Neural cell (in vitro differentiated cells): ENCODE measurements around the gene RPL7A. TPM values are rescaled to one million over a fixed set of nuclear protein-coding genes. Genes with fewer than 3 reads are reported as not detected.

Source experiments
- H2AFZ ChIP-seq: fragments of 200-600, 300-800 bp; sonication (generic), shearing (Covaris generic); 2 replicates; pipeline ENCODE4 v1.6.0; 2014; ENCODE audit warnings: low read depth, mild to moderate bottlenecking, antibody characterized with exemption, low read length, moderate library complexity
- H3F3A ChIP-seq: fragments of 200-600 bp; shearing (Covaris generic); 2 replicates; pipeline ENCODE4 v1.6.1; 2016; ENCODE audit warnings: mild to moderate bottlenecking, moderate library complexity, mixed read lengths, antibody characterized with exemption, low read length; ENCODE audit not compliant: insufficient read depth, poor library complexity, severe bottlenecking
- H3K27ac ChIP-seq: fragments of 200-600, 300-800 bp; sonication (generic), shearing (Covaris generic); 2 replicates; pipeline ENCODE4 v1.5.1; 2014; ENCODE audit warnings: mild to moderate bottlenecking, low read length, moderate library complexity
- H3K27me3 ChIP-seq: fragments of 300-800, 200-600 bp; sonication (generic), shearing (Covaris generic); 2 replicates; pipeline ENCODE4 v1.6.0; 2014; ENCODE audit warnings: mild to moderate bottlenecking, low read depth, low read length, moderate library complexity; ENCODE audit not compliant: insufficient read depth
- H3K36me3 ChIP-seq: fragments of 300-800, 200-600 bp; sonication (generic), shearing (Covaris generic); 2 replicates; pipeline ENCODE4 v1.5.1; 2014; ENCODE audit warnings: mild to moderate bottlenecking, antibody characterized with exemption, low read length, moderate library complexity; ENCODE audit not compliant: insufficient read depth
- H3K4me2 ChIP-seq: fragments of 300-800, 200-600 bp; sonication (generic), shearing (Covaris generic); 2 replicates; pipeline ENCODE4 v1.6.0; 2014; ENCODE audit warnings: mild to moderate bottlenecking, low read length
- H3K4me3 ChIP-seq: fragments of 300-800, 200-600 bp; sonication (generic), shearing (Covaris generic); 2 replicates; pipeline ENCODE4 v1.5.1; 2014; ENCODE audit warnings: mild to moderate bottlenecking, low read length, moderate library complexity
- H3K79me2 ChIP-seq: fragments of 200-600 bp; shearing (Covaris generic); replicated peaks from 2 replicates; pipeline ENCODE4 v1.6.0; 2014; ENCODE audit warnings: mild to moderate bottlenecking, low read length, moderate library complexity; ENCODE audit not compliant: insufficient read depth
- H3K9ac ChIP-seq: fragments of 300-800, 200-600 bp; sonication (generic), shearing (Covaris generic); 2 replicates; pipeline ENCODE4 v1.6.1; 2016; ENCODE audit warnings: mild to moderate bottlenecking, low read length, mixed read lengths
- H3K9me2 ChIP-seq: fragments of 200-600 bp; shearing (Covaris generic); 2 replicates; pipeline ENCODE4 v1.6.1; 2016; ENCODE audit warnings: mild to moderate bottlenecking, low read length, mixed read lengths; ENCODE audit not compliant: insufficient read depth
- H3K9me3 ChIP-seq: fragments of 200-600, 300-800 bp; sonication (generic), shearing (Covaris generic); 2 replicates; pipeline ENCODE4 v1.6.1; 2016; ENCODE audit warnings: mild to moderate bottlenecking, mixed run types, low read length, moderate library complexity, mixed read lengths
- H4K20me1 ChIP-seq: fragments of 200-600 bp; shearing (Covaris generic); 2 replicates; pipeline ENCODE4 v1.6.1; 2016; ENCODE audit warnings: mild to moderate bottlenecking, mixed run types; ENCODE audit not compliant: insufficient read depth
- CTCF ChIP-seq: fragments of 450-650 bp; IDR thresholded peaks from 2 replicates; pipeline ENCODE4 v1.5.1; 2014; ENCODE audit warnings: antibody characterized with exemption, mild to moderate bottlenecking, moderate library complexity; ENCODE audit not compliant: poor library complexity, severe bottlenecking
- EP300 ChIP-seq: fragments of 450-650 bp; conservative IDR thresholded peaks from 2 replicates; pipeline ENCODE4 v1.6.1; 2014; ENCODE audit warnings: antibody characterized with exemption, mild to moderate bottlenecking, moderate library complexity; ENCODE audit not compliant: poor library complexity, severe bottlenecking
- EZH2 ChIP-seq: fragments of 200-600, 300-800 bp; shearing (Covaris generic), sonication (generic); IDR thresholded peaks from 2 replicates; pipeline ENCODE4 v1.6.1; 2014; ENCODE audit warnings: antibody characterized with exemption, low read length, borderline replicate concordance, mild to moderate bottlenecking; ENCODE audit not compliant: insufficient read depth, poor library complexity, severe bottlenecking
- MXI1 ChIP-seq: fragments of 450-650 bp; conservative IDR thresholded peaks from 2 replicates; pipeline ENCODE4 v1.6.1; 2014; ENCODE audit warnings: antibody characterized with exemption, mild to moderate bottlenecking; ENCODE audit not compliant: poor library complexity, severe bottlenecking
- POLR2AphosphoS5 ChIP-seq: IDR thresholded peaks from 2 replicates; pipeline ENCODE4 v1.6.1; 2012
- RAD21 ChIP-seq: fragments of 450-650 bp; conservative IDR thresholded peaks from 2 replicates; pipeline ENCODE4 v1.6.1; 2014; ENCODE audit warnings: antibody characterized with exemption, mild to moderate bottlenecking, moderate library complexity
- SMC3 ChIP-seq: fragments of 450-650 bp; conservative IDR thresholded peaks from 2 replicates; pipeline ENCODE4 v1.6.1; 2014; ENCODE audit warnings: antibody characterized with exemption, mild to moderate bottlenecking, moderate library complexity; ENCODE audit not compliant: poor library complexity
- TAF1 ChIP-seq: IDR thresholded peaks from 2 replicates; pipeline ENCODE4 v1.6.1; 2012; ENCODE audit warnings: low read depth
- polyA plus RNA-seq: library from polyadenylated mRNA; depleted of rRNA; stranded (reverse); fragments of >200 nt; gene quantifications from 2 replicates; pipeline ENCODE4 v1.2.3, GENCODE V29; 2014
- TF ChIP-seq, protein P1 (sequence below): IDR thresholded peaks from 2 replicates; pipeline ENCODE4 v1.6.1; 2012; ENCODE audit warnings: borderline replicate concordance

Gene RPL7A
- polyA plus RNA-seq, 1 donor from 2014 or later, result 1,987 TPM

DNA sequence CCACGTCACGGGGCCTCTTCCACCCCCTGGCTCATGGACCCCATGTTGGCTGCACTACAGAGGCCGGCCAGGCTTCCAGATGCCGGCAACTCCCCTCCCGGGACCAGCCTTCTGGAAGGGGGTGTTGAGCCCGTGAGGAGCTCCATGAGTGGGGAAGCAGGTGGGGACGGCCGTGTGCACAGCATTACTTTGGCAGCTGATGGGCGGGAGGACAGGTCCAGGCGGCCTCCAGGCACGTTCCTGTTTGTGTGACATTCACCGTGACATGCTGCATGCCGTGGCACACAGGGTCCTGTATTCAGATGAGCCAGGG is 43.9 kb upstream of the RPL7A start:
- Histone ChIP-seq H3K27ac (no peak overlapping the region), H2AFZ (no peak overlapping the region), H3K79me2 (no peaks in the 10 kb centered on the region), H3K27me3 (no peaks in the 10 kb centered on the region), H3F3A (no peaks in the 10 kb centered on the region), H3K9ac (no peak overlapping the region), H3K9me3 (no peaks in the 10 kb centered on the region), H3K9me2 (no peaks in the 10 kb centered on the region), H4K20me1 (no peaks in the 10 kb centered on the region), H3K4me2 (no peak overlapping the region), H3K4me3 (no peak overlapping the region), H3K36me3 (no peaks in the 10 kb centered on the region)
- no peak for TF ChIP-seq RAD21
- TF ChIP-seq POLR2AphosphoS5, result no peak
- no peak for TF ChIP-seq TAF1
- no peak for TF ChIP-seq EZH2
- TF ChIP-seq EP300, result no peak
- no peak for TF ChIP-seq MXI1
- TF ChIP-seq, protein P1, sequence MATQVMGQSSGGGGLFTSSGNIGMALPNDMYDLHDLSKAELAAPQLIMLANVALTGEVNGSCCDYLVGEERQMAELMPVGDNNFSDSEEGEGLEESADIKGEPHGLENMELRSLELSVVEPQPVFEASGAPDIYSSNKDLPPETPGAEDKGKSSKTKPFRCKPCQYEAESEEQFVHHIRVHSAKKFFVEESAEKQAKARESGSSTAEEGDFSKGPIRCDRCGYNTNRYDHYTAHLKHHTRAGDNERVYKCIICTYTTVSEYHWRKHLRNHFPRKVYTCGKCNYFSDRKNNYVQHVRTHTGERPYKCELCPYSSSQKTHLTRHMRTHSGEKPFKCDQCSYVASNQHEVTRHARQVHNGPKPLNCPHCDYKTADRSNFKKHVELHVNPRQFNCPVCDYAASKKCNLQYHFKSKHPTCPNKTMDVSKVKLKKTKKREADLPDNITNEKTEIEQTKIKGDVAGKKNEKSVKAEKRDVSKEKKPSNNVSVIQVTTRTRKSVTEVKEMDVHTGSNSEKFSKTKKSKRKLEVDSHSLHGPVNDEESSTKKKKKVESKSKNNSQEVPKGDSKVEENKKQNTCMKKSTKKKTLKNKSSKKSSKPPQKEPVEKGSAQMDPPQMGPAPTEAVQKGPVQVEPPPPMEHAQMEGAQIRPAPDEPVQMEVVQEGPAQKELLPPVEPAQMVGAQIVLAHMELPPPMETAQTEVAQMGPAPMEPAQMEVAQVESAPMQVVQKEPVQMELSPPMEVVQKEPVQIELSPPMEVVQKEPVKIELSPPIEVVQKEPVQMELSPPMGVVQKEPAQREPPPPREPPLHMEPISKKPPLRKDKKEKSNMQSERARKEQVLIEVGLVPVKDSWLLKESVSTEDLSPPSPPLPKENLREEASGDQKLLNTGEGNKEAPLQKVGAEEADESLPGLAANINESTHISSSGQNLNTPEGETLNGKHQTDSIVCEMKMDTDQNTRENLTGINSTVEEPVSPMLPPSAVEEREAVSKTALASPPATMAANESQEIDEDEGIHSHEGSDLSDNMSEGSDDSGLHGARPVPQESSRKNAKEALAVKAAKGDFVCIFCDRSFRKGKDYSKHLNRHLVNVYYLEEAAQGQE, result no peak
- no peak for TF ChIP-seq SMC3
- TF ChIP-seq CTCF, result no peak

DNA sequence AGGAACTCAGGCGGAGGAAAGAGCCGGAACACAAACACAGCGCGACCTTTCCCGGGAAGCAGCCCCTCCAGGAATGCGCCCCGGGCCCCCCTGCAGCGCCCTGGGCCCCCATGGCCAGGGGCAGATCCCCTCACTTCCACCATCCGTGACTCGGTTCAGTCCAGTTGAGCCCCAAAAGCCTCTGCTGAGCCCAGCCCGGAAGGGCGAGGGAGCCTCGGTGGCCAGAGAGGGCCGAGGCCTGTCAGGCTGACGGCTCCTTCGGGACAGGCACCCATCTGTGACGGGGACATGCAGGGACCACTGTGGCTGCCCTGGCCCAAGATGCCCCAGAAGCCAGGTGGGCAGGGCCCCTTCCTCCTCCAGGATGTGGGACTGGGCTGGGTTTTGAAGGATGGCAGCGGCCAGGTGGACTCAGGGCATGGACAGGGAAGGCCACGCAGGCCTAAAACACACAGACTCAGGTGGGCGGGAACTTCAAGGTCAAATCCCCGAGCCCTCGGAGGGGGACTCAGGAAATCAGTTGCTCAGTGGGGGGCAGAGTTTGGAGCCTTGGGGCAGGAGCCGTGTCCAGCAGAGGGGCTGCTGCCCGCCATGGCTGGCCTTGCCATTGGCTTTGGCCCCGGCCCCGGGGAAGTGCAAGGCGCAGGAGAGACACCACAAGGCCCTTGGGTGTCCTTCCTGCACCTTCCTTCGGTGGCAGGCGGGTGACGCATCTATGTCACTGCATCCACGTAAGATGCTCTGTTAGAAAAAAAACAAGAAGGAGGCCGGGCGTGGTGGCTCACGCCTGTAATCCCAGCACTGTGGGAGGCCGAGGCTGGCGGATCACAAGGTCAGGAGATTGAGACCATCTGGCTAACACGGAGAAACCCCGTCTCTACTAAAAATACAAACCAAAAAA is 43.3 kb upstream of the RPL7A start:
- Histone ChIP-seq H3K36me3 (no peaks in the 10 kb centered on the region), H3K27me3 (no peaks in the 10 kb centered on the region), H2AFZ (no peak overlapping the region), H3K4me3 (no peak overlapping the region), H4K20me1 (no peaks in the 10 kb centered on the region), H3K9me2 (no peaks in the 10 kb centered on the region), H3K4me2 (no peak overlapping the region), H3K79me2 (no peaks in the 10 kb centered on the region), H3K27ac (no peak overlapping the region), H3K9me3 (no peaks in the 10 kb centered on the region), H3F3A (no peaks in the 10 kb centered on the region), H3K9ac (no peak overlapping the region)
- TF ChIP-seq MXI1 (no peak), RAD21 (no peak), SMC3 (no peak), POLR2AphosphoS5 (no peak), TAF1 (no peak)
- TF ChIP-seq, protein P1, result no peak
